Tibial artery (tissue), 4 donors: ENCODE data around the gene IFI6.

Experiments used
- DNase-seq, 2 donors: peaks; one replicate each; pipeline ENCODE4 v3.0.0-alpha.2; 2019
- H3K27ac ChIP-seq, 2 donors: fragments of 200-600 bp; sonication (generic) in 1 of 2; 1 replicate in 1 of 2; 2 replicates in 1 of 2; pipeline ENCODE4 v1.5.1; 2018 to 2019; ENCODE audit warnings: mild to moderate bottlenecking in 1 of 2
- H3K27me3 ChIP-seq, 2 donors: fragments of 200-600 bp; sonication (generic) in 1 of 2; one replicate each; pipeline versions ENCODE4 v1.5.1 to v1.6.0; 2016 to 2019
- H3K36me3 ChIP-seq, 3 donors: fragments of 200-600 bp; sonication (generic) in 2 of 3; one replicate each; pipeline ENCODE4 v1.5.1; 2016 to 2019; ENCODE audit warnings: mild to moderate bottlenecking in 2 of 3
- H3K4me1 ChIP-seq, 4 donors: fragments of 200-600 bp; sonication (generic) in 2 of 4; 1 replicate in 3 of 4; 2 replicates in 1 of 4; pipeline ENCODE4 v1.5.1; 2016 to 2019
- H3K4me3 ChIP-seq, 2 donors: fragments of 200-600 bp; sonication (generic) in 1 of 2; 1 replicate in 1 of 2; 2 replicates in 1 of 2; pipeline ENCODE4 v1.5.1; 2018 to 2019; ENCODE audit warnings: mild to moderate bottlenecking in 2 of 2
- H3K9me3 ChIP-seq, 3 donors: fragments of 200-600 bp; sonication (generic) in 1 of 3; one replicate each; pipeline ENCODE4 v1.5.1; 2016 to 2019
- intact Hi-C: fragments of 100-400 bp; cut with DNase I; formaldehyde crosslinking; loops from one replicate; pipeline ENCODE4 v1.15.0; 2023; ENCODE audit warnings: low total_unique reads
- TF ChIP-seq, protein P1 (sequence below), 2 experiments: fragments of 200-600 bp in 1 of 2; fragments of 450-650 bp in 1 of 2; IDR thresholded peaks; one replicate each; pipeline ENCODE4 v1.5.1; 2017 to 2019; ENCODE audit warnings: antibody characterized with exemption in 2 of 2, mild to moderate bottlenecking in 1 of 2, moderate library complexity in 1 of 2

IFI6 gene

DNA sequence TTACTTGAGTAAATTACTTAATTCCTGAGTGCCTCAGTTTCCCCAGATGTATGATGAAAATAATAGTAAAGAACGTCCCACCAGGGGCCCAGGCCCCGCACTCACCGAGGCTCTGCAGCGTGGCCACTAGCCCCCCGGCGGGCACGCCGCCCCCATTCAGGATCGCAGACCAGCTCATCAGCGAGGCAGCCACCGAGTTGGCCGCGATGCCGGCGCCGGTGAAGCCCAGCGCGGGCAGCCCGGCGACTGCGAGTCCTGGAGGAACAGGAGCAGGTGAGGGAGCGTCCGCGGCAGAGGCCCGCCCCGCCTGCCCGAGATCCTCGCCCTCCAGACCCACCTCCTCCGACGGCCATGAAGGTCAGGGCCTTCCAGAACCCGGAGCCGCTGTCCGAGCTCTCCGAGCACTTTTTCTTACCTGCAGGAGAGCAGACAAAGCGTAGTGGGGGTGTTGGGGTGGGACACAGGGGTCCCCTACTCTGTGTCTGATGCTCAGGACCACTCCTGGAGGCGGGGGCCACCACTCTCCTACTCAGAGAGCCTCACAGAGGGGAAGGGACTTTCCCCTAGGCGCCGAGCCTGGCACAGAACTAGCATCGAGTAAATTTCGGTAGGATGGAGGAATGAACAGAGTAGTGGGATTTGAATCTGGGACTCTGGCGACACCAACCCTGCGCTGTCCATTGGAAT, 3.7 kb downstream of the IFI6 start:
- peak in 1 of 2 donors; percentile 53 for DNase-seq

DNA sequence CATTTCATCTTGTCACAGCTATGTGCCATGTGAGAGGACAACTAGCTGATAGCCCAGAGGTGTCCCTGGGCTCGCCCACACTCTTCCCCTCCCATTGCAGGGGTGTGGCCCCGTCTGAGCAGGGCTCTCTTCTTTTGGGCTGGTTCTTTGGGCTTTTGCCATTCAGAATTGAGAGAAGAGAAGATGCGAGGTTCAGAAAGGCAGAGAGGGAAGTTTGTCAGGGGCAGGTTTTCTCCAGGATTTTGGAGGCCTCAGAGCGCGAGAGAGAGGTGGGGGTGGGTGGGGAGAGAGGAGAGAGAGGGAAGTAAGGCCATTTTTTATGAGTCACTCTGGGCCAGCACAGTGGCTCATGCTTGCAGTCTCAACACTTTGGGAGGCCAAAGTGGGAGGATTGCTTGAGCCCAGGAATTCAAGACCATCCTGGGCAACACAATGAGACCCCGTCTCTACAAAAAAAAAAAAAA, 5.2 kb downstream of the IFI6 start:
- peaks cover 0 to 9% (median 0%) of the 10 kb centered on the region in 3 donors for H3K36me3 ChIP-seq
- peak in 1 of 2 donors; percentile 48 for DNase-seq
- H3K27ac ChIP-seq = no peak overlapping the region
- TF ChIP-seq, protein P1, sequence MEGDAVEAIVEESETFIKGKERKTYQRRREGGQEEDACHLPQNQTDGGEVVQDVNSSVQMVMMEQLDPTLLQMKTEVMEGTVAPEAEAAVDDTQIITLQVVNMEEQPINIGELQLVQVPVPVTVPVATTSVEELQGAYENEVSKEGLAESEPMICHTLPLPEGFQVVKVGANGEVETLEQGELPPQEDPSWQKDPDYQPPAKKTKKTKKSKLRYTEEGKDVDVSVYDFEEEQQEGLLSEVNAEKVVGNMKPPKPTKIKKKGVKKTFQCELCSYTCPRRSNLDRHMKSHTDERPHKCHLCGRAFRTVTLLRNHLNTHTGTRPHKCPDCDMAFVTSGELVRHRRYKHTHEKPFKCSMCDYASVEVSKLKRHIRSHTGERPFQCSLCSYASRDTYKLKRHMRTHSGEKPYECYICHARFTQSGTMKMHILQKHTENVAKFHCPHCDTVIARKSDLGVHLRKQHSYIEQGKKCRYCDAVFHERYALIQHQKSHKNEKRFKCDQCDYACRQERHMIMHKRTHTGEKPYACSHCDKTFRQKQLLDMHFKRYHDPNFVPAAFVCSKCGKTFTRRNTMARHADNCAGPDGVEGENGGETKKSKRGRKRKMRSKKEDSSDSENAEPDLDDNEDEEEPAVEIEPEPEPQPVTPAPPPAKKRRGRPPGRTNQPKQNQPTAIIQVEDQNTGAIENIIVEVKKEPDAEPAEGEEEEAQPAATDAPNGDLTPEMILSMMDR (IDR thresholded peaks at IDR 0.05) = no peak
- H3K4me1 ChIP-seq = peaks cover 0 to 38% (median 16%) of the 10 kb centered on the region in 4 donors
- no peaks in the 10 kb centered on the region for H3K9me3 ChIP-seq
- no peaks in the 10 kb centered on the region for H3K27me3 ChIP-seq
- H3K4me3 ChIP-seq = no peak overlapping the region
- intact Hi-C loops = loop anchor here (10.0 kb wide), 2 partner anchors 112 to 272 kb away; partner anchors contain the start of gene GPR3

More for the DNA sequence above, 3.7 kb downstream of the IFI6 start:
- TF ChIP-seq, protein P1 (IDR thresholded peaks at IDR 0.05) = no peak
- intact Hi-C loops = loop anchor here (10.0 kb wide), 2 partner anchors 113 to 273 kb away; partner anchors contain the start of gene GPR3
- no peak overlapping the region for H3K4me3 ChIP-seq
- peaks cover 0 to 9% (median 0%) of the 10 kb centered on the region in 3 donors for H3K36me3 ChIP-seq
- H3K9me3 ChIP-seq = no peaks in the 10 kb centered on the region
- H3K27ac ChIP-seq = no peak overlapping the region
- H3K27me3 ChIP-seq = no peaks in the 10 kb centered on the region
- peaks cover 0 to 42% (median 17%) of the 10 kb centered on the region in 4 donors for H3K4me1 ChIP-seq

DNA sequence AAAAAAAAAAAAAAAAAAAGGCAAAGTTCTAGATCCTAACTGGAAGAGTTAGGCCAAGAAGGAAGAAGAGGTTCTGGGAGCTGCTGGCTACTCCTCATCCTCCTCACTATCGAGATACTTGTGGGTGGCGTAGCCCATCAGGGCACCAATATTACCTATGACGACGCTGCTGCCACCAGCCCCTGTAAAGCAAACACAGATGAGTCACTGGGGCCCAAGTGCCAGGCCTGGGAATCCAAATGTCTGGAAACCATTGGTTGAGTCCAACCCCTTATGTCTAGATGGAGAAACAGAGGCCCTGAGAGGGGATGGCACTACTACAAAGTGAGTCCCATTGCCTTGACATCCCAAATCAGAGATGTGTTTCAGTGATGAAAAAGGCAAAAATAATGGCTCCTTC, 5.7 kb downstream of the IFI6 start:
- DNase-seq = peak in 1 of 2 donors; percentile 23
- no peaks in the 10 kb centered on the region for H3K27me3 ChIP-seq
- H3K36me3 ChIP-seq = peaks cover 0 to 9% (median 0%) of the 10 kb centered on the region in 3 donors
- TF ChIP-seq, protein P1 (IDR thresholded peaks at IDR 0.05) = no peak
- H3K9me3 ChIP-seq = no peaks in the 10 kb centered on the region
- H3K4me3 ChIP-seq = no peak overlapping the region
- intact Hi-C loops = loop anchor here (10.0 kb wide), 2 partner anchors 111 to 271 kb away; partner anchors contain the start of gene GPR3
- H3K4me1 ChIP-seq = peaks cover 0 to 33% (median 12%) of the 10 kb centered on the region in 4 donors
- no peak overlapping the region for H3K27ac ChIP-seq

DNA sequence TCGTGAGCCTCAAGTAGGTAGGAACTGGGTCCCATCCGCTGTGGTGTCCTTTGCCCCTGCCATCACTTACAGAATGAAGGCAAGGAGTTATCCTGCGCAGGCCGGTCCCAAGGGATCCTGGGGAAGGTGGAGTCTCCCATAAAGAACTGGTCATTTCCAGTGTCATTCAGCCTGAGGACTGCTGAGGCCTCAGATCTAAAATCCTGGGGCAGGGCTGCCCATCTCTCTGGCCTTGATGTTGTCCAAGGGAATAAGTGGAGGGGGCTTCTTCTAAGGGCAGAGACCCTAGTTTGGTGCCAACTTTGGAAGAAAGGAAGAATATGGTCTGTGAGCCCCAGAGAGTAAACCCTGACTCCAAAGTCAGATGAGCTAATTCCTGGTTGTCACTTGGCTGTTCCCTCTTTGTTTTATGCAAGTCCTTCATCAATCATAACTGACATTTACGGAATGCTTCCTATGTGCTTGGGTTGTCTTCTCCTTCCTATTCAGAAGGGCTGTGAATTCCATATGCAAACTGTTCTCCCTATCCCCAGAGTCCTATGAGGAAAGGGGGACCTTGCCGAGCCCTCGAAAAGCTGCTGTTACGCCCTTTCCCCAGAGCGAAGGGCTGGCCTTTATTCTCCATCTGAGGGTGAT, 6.9 kb downstream of the IFI6 start:
- intact Hi-C loops = loop anchor here (2.0 to 10.0 kb wide), 3 partner anchors 54 to 270 kb away; partner anchors contain the start of gene GPR3
- TF ChIP-seq, protein P1 (IDR thresholded peaks at IDR 0.05) = no peak
- no peaks in the 10 kb centered on the region for H3K9me3 ChIP-seq
- peaks cover 0 to 9% (median 0%) of the 10 kb centered on the region in 3 donors for H3K36me3 ChIP-seq
- no peaks in the 10 kb centered on the region for H3K27me3 ChIP-seq
- no peak overlapping the region for H3K4me3 ChIP-seq
- DNase-seq = peak in 1 of 2 donors; percentile 48
- H3K4me1 ChIP-seq = peaks cover 0 to 32% (median 9%) of the 10 kb centered on the region in 4 donors
- H3K27ac ChIP-seq = no peak overlapping the region

DNA sequence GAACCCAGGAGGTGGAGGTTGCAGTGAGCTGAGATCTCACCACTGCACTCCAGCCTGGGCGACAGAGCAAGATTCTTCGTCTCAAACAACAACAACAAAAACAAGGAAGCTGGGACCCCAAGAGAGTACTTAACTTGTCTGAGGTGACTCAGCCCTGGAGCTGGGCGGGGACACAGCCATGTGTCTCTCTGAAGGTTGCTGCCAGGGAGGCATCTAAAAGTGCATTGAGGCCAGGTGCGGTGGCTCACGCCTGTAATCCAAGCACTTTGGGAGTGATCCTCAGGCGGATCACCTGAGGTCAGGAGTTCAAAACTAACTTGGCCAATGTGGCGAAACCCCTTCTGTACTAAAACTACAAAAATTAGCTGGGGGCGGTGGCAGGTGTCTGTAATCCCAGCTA, 7.7 kb downstream of the IFI6 start:
- DNase-seq = peak in 1 of 2 donors; percentile 51
- TF ChIP-seq, protein P1 (IDR thresholded peaks at IDR 0.05) = no peak
- H3K27ac ChIP-seq = no peak overlapping the region
- H3K4me3 ChIP-seq = no peak overlapping the region
- peaks cover 2 to 30% (median 13%) of the 10 kb centered on the region in 4 donors for H3K4me1 ChIP-seq
- H3K36me3 ChIP-seq = peaks cover 0 to 9% (median 0%) of the 10 kb centered on the region in 3 donors
- no peaks in the 10 kb centered on the region for H3K27me3 ChIP-seq
- intact Hi-C loops = loop anchor here (2.0 to 10.0 kb wide), 3 partner anchors 53 to 269 kb away; partner anchors contain the start of gene GPR3
- H3K9me3 ChIP-seq = no peaks in the 10 kb centered on the region
